Measurements from ENCODE around the gene OR5V1.
"Not testable (repeated sequence)": the region's sequence is repeated elsewhere in the genome, so short reads cannot be mapped to it uniquely, and the experiment has no call there.

The OR5V1 gene

GRCh38 chr6:29368765-29369164, at the start of gene OR5V1:
OR5V1 (minus strand) TSS chr6:29368865; CDS start chr6:29356195, 12,670 bp downstream.
- DNase-seq: no peak

- no peak for DNase-seq
Measured at GRCh38 chr6:29414588-29414987, 45.9 kb upstream of the OR5V1 start, which contains the start of gene OR12D1. OR12D1 (plus strand) TSS chr6:29414928.

- no peak for DNase-seq
Measured at GRCh38 chr6:29403801-29404200, 35.1 kb upstream of the OR5V1 start.

GRCh38 chr6:29399525-29399924, 30.9 kb upstream of the OR5V1 start:
- DNase-seq: no peak

GRCh38 chr6:29395331-29395730, 26.7 kb upstream of the OR5V1 start, which contains the start of gene OR12D2:
OR12D2 (plus strand) TSS chr6:29395631; CDS start chr6:29396700, 1,069 bp downstream.
- DNase-seq: no peak

- DNase-seq: no peak
Measured at GRCh38 chr6:29388533-29388932, 19.9 kb upstream of the OR5V1 start.

- DNase-seq: no peak
Measured at GRCh38 chr6:29376003-29376402, 7.3 kb upstream of the OR5V1 start.

GRCh38 chr6:29375191-29375590, 6.5 kb upstream of the OR5V1 start, which contains the start of gene OR12D3:
OR12D3 (minus strand) TSS chr6:29375291; CDS start chr6:29375287, 4 bp downstream.
- no peak for DNase-seq

- DNase-seq: no peak
Measured at GRCh38 chr6:29355603-29356002, 13.1 kb downstream of the OR5V1 start.

GRCh38 chr6:29354980-29355379, 13.7 kb downstream of the OR5V1 start:
- DNase-seq: no peak

- DNase-seq: not testable (repeated sequence)
Measured at GRCh38 chr6:29349348-29349747, 19.3 kb downstream of the OR5V1 start.

GRCh38 chr6:29345380-29345779, 23.3 kb downstream of the OR5V1 start:
- DNase-seq: no peak

GRCh38 chr6:29336269-29336668, 32.4 kb downstream of the OR5V1 start:
- DNase-seq: no peak

- no peak for DNase-seq
Measured at GRCh38 chr6:29332676-29333075, 36.0 kb downstream of the OR5V1 start.

GRCh38 chr6:29325777-29326176, 42.9 kb downstream of the OR5V1 start:
- no peak for DNase-seq

- DNase-seq: not testable (repeated sequence)
Measured at GRCh38 chr6:29323332-29323731, 45.3 kb downstream of the OR5V1 start.

- no peak for DNase-seq
Measured at GRCh38 chr6:29319931-29320330, 48.7 kb downstream of the OR5V1 start.

All from stimulated activated CD4-positive, alpha-beta T cell treated with anti-CD3 and anti-CD28 coated beads, Interleukin-4, amount 100 ng/mL, for 24 hours (primary cell).